Measurements from ENCODE around the gene BTRC. TPM values are rescaled to one million over a fixed set of nuclear protein-coding genes. Genes with fewer than 3 reads are reported as not detected.

The BTRC gene
- polyA plus RNA-seq, 5 donors, result 22.7 to 26.1 (median 25.7) TPM

GRCh38 chr10:101478956-101479355, 125.0 kb downstream of the BTRC start:
- DNase-seq, result no peak

DNA sequence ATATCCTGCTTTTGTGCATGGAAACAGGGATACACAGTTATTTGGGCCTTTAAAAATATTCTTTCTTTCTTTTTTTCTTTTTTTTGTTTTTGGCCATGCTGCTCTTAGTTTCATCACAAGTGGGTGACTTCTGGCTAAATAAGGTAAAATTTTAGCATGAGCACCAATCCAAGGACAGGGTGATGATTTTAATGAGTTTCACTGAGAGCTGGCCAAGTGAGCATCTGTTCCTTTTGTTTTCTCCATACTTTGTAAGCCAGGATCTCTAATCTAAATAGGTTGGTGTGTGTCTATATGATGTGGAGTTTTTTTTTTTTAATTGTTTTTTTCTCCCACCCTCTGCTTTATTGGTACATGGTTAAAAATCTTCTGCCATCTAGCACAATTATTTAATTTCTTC, 127.3 kb downstream of the BTRC start:
- no peak for DNase-seq

DNA sequence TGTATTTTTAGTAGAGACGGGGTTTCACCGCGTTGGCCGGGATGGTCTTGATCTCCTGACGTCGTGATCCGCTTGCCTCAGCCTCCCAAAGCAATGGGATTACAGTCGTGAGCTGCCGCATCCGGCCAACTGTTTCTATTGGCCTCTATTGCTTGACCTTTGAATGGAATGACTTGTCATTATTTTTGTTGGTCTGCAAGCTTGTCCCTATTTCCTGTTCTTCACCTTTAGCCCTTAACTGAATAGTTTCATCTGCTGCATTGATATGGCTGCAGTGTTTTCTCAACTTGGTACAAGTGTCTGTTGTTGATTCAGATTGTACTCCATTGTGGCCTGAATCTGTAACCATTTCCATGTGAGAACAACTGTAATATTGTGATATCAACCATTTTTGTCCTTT, 128.6 kb downstream of the BTRC start:
- DNase-seq, result no peak

GRCh38 chr10:101484175-101484745, 130.3 kb downstream of the BTRC start:
- no peak for DNase-seq

DNA sequence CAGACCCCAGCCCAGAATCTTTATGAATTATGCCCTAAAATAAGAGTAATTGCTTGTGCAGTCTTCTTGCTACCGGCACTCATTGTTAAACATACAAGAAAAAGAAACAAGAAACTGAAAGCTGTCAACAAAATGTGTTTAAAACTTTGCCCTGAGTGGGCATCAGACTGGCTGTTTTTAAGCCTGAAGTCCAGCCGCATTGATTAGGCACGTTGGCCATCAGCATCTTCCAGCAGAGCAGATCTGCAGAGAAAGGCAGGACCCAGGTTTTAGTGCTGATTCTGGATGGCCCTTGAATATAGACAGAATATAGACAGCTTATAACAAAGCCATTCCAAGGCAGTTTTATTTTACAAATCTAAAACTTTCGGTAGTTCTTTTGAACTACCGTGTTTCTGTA, 131.2 kb downstream of the BTRC start:
- no peak for DNase-seq

DNA sequence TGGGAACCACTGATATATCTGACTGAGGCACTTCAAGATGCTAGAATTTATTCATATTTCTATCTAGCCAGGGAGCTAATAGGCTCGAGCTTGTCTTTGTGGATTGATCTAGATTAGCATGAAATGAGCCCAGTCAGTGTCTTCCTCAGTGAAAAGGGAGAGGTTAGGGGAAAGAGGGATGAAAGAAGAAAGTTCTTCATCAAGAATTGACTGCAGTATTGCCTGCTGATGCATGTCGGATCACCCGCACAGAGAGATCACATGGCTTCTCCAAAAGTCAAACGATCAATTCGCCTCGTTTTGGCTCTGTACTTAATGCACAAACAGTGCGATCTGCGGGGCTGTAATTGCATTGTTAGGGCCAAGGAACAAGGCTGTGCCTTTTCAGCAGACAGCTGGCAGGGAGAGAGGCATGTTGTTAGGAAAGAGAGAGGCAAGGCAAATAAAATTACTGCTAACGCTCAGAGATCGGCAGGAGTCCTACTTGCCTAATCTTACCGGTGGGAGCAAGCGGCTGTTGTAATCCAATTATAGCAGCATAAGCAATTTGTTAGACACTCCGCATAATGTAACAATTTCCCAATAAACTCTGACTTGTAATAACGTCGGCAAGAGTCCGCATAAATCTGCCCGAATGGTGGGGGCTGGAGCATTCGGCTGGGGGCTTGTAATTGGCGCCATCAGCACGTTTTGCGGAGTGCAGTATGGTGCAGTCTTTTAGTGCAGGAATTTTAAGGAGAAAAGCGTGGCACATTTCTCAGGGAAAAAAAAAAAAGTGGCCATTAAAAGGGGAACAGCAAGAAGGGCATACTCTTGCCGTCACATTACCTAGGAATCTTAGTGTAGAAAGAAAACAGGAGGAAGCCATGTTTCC, 132.0 kb downstream of the BTRC start:
- peak; percentile 66 to 76 for DNase-seq

- DNase-seq, result no peak
Observed at GRCh38 chr10:101487399-101487798, 133.4 kb downstream of the BTRC start.

GRCh38 chr10:101489355-101489754, 135.4 kb downstream of the BTRC start:
- DNase-seq, result no peak

GRCh38 chr10:101490026-101490425, 136.1 kb downstream of the BTRC start:
- no peak for DNase-seq

DNA sequence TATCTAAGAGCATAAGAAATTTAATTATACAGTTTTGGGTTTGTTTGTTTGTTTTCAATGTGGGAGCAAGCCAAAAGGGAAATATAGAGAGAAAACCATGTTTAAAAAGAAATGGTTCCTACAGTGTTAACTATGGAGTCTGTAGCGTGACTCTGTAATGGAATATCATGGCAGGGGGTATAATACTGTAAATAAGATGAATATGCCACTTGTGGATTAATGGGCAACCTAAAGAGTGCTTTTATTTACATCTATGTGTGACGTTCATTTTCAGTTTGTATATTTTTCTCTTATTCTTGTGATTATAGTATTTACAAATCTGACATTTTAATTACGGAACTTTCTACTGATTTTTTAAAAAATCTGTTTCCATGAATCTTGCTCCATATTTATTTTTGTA, 138.2 kb downstream of the BTRC start:
- no peak for DNase-seq

DNA sequence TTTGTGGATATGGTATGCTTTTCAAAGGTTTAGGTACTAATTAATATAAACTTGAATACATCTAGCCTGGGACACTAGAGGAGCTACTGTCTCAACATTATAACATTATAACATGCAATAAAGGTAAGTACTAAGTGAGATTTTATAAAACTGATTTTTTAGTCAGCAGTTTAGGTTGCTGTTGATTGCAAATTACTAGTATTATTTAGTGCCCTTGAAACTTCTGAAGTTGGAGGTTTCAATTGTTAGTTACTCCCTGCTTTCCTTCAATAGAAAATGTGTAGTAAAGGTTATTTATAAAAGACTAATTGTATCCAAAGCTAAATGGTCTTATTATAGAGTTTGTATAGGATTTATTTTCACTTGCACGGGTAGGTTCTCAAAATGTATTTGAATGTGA, 138.8 kb downstream of the BTRC start:
- DNase-seq, result no peak

GRCh38 chr10:101493249-101493648, 139.3 kb downstream of the BTRC start:
- no peak for DNase-seq

DNA sequence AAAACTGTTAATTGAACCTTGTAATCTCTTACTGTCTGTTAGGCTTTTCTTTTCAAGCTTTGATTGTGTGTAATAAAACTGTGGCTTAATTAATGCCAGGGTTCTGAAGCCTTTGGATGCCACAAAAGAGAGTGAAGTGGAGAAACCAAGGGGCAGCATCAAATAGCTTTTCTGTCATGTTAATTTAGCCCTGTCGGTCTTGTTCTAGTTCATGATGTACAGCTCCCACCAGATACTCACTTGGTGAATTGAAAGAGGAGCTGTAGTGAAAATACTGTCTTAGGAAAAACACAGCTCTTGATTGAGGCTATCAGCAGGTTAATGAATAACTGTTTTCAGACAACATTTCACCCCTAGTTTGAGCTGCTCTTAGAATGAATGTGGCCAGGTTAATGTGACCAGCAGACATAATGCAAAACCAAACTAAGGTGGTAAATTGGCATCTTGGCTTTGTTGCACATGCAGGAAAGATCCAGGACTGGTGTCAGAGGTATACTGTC, 139.9 kb downstream of the BTRC start:
- no peak for DNase-seq

- no peak for DNase-seq
Observed at GRCh38 chr10:101494650-101495049, 140.7 kb downstream of the BTRC start.

- no peak for DNase-seq
Observed at GRCh38 chr10:101495324-101495925, 141.5 kb downstream of the BTRC start.

DNA sequence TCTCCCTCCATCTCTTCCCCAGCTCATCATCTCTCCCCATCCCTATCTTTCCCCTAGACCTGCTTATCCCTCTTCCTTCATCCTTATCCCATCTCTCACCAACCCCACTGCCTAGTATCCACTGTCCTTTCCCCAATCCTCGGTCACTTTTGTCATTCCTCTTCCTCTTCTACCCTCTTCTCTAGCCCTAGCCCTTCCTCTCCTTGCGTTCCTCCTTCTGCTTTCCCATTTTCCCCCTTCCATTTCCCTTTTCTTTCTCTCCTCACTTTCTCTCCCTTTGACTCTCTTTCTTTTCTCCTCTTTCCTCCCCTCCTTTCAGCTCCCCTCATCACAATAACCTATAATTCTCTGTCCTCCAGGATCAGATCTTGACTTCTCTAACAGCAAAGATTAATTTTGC, 150.5 kb downstream of the BTRC start:
- DNase-seq, result no peak

DNA sequence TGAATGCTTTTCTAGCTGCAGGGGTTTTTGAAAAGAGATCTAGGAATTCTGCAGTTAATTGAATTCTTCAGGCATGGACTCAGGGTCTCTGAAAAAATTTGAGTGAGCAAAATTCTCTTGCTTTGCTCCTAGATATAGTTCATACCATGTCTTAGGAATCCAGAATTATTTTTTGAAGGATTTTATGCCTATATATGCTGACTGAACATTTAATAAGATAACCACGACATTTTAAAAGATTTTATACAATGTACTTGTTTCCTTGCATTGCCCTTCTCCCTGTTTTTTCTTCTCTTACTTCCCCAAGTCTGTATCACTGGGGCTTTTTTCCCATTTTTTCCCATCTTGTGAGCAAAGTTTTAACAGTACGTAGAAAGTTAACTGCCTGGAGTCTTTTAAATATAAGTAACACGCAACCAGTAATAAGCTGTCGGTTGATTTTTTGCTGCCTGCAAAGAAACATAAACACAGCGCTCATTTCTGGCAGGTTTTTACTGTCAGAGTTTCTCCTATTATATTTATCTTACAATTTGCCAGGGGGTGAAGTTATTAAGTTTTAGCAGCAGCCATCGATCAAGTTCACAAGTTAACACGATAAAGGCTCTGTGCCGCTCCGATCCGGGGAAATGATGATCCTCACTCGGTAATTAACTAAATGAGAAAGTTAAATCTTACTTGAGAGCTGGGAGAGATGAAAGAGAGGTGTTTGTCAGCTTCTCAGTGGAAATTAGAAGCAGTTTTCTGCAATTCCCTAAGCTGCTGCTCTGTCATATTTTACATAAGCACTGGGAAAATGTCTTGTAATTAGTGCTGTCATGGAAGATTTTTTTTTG, 153.1 kb downstream of the BTRC start:
- DNase-seq, result no peak

DNA sequence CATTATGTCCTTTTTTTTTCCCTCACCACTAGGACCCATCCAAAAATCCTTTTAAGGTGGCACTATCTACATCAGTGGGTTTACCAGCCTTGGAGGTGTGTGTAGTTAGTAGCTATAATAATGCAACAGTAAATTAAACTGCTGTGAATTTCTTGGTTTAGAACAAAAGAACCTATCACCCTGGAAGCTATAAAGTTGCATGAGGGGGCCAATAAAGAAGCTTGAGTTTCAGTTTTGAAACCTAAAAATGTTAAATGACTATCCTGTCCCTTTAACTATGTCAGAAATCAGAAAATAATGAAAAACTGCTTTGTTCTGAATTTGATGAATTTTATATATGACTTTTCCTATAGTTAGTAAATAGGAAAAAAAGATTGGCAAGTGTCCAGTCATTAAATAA, 153.9 kb downstream of the BTRC start:
- DNase-seq, result no peak

DNA sequence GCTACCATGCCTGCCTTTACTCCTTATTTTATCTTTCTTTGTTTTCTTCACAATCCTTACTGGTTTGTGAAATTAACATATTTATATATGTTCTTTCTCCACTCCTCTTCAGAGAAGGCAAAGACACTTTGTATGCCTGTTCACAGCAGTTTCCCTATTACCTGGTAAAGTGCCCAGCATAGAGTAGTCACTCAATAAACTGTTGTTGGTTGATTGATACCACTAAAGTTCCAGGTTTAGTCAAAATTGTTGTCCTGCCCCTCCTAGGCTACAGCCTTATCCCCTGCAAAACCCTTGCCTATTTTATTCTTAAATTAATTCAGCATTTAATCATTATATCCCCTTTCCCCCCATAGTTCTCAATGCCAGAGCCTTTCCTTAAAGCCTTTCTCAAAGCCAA, 158.0 kb downstream of the BTRC start:
- DNase-seq, result no peak

- no peak for DNase-seq
Observed at GRCh38 chr10:101512738-101513137, 158.8 kb downstream of the BTRC start.

GRCh38 chr10:101513733-101514132, 159.8 kb downstream of the BTRC start:
- DNase-seq, result no peak

DNA sequence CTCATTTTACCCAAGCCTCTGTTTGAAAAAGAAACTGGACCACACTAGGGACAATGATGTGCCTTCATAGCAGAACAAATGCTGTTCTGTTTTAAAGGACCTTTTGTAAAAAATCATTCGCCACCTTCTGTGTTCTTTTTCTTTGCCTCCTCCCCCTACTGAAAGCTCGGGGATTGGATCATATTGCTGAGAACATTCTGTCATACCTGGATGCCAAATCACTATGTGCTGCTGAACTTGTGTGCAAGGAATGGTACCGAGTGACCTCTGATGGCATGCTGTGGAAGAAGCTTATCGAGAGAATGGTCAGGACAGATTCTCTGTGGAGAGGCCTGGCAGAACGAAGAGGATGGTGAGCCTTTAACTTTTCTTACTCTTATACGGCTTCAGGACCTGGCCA, 171.9 kb downstream of the BTRC start:
- DNase-seq, result no peak

Measured in right lung (tissue), 5 donors.